GM20000 (cell line): ENCODE data around the gene CASP9.
A peak's percentile ranks its signal among the peaks of the same experiment; 100 is the strongest.
"Not testable (repeated sequence)": the region's sequence is repeated elsewhere in the genome, so short reads cannot be mapped to it uniquely, and the experiment has no call there.

Experiments used
- DNase-seq: peaks from one replicate; pipeline ENCODE4 v3.0.0; 2012; ENCODE audit warnings: low spot score
- CTCF ChIP-seq: IDR thresholded peaks from 2 replicates; pipeline ENCODE4 v1.5.1; 2012; ENCODE audit warnings: mild to moderate bottlenecking, control low read depth; ENCODE audit errors: extremely low read depth, missing control alignments

The CASP9 gene

GRCh38 chr1:15504436-15504835, 19.6 kb downstream of the CASP9 start:
- no peak for TF ChIP-seq CTCF

GRCh38 chr1:15501208-15502032, 22.6 kb downstream of the CASP9 start:
- DNase-seq: peak; percentile 79
- TF ChIP-seq CTCF: peak; percentile 74

More at GRCh38 chr1:15504436-15504835, 19.6 kb downstream of the CASP9 start:
- no peak for DNase-seq

- TF ChIP-seq CTCF: no peak
Observed at GRCh38 chr1:15500184-15501178, 23.5 kb downstream of the CASP9 start.

GRCh38 chr1:15493869-15494390, 30.1 kb downstream of the CASP9 start:
- TF ChIP-seq CTCF: no peak

More at GRCh38 chr1:15500184-15501178, 23.5 kb downstream of the CASP9 start:
- no peak for DNase-seq

GRCh38 chr1:15492596-15492995, 31.4 kb downstream of the CASP9 start:
- no peak for DNase-seq
- TF ChIP-seq CTCF: no peak

More at GRCh38 chr1:15493869-15494390, 30.1 kb downstream of the CASP9 start:
- no peak for DNase-seq

- not testable (repeated sequence) for DNase-seq
Observed at GRCh38 chr1:15491010-15491409, 33.0 kb downstream of the CASP9 start.

- no peak for DNase-seq
- TF ChIP-seq CTCF: no peak
Observed at GRCh38 chr1:15489052-15489736, 34.8 kb downstream of the CASP9 start.
